Activated T-cell treated with anti-CD3 and anti-CD28 coated beads, Interleukin-2, amount 50 U/mL, for 24 hours (primary cell): ENCODE measurements around the gene RCE1.

Source experiments
- DNase-seq: peaks from one replicate; pipeline ENCODE4 v3.0.0-alpha.2; 2020
- H3K27ac Mint-ChIP-seq: 2 replicates; pipeline ENCODE4 v1.8.0; 2020; ENCODE audit warnings: mild to moderate bottlenecking, mixed read lengths
- H3K27me3 Mint-ChIP-seq: 2 replicates; pipeline ENCODE4 v1.8.0; 2020; ENCODE audit warnings: mixed read lengths
- H3K36me3 Mint-ChIP-seq: 2 replicates; pipeline ENCODE4 v1.8.0; 2020; ENCODE audit warnings: low read depth, mixed read lengths
- H3K4me1 Mint-ChIP-seq: 2 replicates; pipeline ENCODE4 v1.8.0; 2020; ENCODE audit warnings: low read depth, mixed read lengths
- H3K4me3 Mint-ChIP-seq: 2 replicates; pipeline ENCODE4 v1.8.0; 2020; ENCODE audit warnings: mild to moderate bottlenecking, moderate library complexity, mixed read lengths
- H3K9me3 Mint-ChIP-seq: 2 replicates; pipeline ENCODE4 v1.8.0; 2020; ENCODE audit warnings: mixed read lengths

RCE1 gene

DNA sequence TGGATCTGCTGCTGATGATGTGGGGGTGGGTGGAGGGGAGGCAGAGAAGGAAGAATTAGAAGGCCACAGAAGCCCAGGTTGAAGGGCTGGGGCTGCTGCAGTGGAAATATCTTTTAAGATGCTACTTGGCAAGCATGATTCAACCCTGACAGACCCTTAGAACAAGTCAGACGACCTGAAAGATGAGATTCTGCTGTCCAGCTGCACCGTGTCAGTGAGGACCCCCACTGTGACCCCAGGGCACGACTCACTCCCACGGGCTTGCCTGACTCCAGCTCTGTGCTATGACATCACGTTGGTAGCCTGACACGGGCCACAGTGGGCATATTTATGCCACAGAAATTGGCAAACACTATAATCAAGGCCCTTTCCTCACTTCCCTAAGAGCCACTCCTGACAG is 49.7 kb downstream of the RCE1 start:
- no peak for DNase-seq
- H3K27me3 Mint-ChIP-seq = peaks cover 2% of the 10 kb centered on the region
- peaks cover 12% of the 10 kb centered on the region for H3K4me1 Mint-ChIP-seq
- H3K9me3 Mint-ChIP-seq = peaks cover 2% of the 10 kb centered on the region
- H3K36me3 Mint-ChIP-seq = no peaks in the 10 kb centered on the region
- no peak overlapping the region for H3K27ac Mint-ChIP-seq
- H3K4me3 Mint-ChIP-seq = no peak overlapping the region

DNA sequence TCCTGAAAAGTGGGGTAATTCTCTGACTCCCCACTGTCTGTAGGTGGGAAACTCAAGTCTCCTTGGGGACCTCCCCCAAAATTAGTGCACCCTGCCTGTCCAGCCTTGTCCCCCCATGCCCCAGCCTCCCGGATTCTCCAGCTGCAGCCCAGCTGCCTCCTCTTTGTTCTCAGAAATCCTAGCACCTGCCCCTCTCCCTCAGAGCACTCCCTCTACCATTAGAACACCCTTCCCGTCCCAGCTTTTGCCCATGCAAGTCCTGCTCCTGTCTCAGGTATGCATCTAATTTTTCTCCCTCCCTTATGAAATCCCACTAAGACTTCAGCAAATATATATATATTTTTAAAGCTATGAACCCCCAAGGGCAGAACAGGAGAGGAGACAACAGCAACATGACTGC is 50.9 kb downstream of the RCE1 start:
- Mint-ChIP-seq H3K27me3 (peaks cover 2% of the 10 kb centered on the region), H3K4me1 (peaks cover 12% of the 10 kb centered on the region), H3K9me3 (peaks cover 2% of the 10 kb centered on the region), H3K36me3 (no peaks in the 10 kb centered on the region), H3K4me3 (no peak overlapping the region), H3K27ac (no peak overlapping the region)
- no peak for DNase-seq
